ENCODE data around the gene MAP3K14. TPM values are rescaled to one million over a fixed set of nuclear protein-coding genes. Genes with fewer than 3 reads are reported as not detected.

Gene MAP3K14
- total RNA-seq, 1 experiment from 2014 or later, result 16.4 TPM

DNA sequence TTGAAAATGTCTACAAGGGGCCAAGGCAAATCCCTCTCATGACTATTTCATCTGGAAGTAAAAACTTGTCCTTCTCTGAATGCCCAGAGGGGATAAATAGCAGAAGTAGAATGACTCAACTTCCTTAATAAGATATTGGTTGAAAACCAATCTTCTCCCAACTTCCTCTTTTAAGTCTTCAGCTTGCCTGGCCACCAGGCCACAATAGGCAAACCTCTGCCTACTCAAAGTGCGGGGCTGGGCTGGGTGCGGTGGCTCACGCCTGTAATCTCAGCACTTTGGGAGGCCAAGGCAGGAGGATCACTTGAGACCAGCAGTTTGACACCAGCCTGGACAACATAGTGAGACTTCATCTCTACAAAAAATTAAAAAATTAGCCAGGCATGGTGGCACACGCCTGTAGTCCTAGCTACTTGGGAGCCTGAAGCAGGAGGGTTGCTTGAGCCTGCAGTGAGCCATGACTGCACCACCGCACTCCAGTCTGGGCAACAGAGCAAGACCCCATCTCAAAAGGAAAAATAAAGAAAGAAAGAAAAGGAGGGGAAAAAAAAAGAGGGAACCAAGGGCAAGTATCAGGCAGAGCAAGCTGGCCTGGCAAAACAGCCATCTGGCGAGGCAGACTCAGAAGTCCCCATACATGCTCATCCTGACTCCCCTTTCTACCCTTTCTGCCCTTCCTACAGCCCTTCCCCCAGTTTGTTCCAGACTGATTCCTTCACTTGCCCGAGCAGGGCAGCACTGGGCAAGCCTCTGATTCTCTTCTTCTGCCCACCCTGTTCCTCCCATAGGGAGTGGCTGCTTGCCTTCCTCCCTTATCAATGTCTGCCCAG is 20.6 kb downstream of the MAP3K14 start:
- no TSS peak for BruUV-seq (replicated peaks)
- TF ChIP-seq, protein P1, sequence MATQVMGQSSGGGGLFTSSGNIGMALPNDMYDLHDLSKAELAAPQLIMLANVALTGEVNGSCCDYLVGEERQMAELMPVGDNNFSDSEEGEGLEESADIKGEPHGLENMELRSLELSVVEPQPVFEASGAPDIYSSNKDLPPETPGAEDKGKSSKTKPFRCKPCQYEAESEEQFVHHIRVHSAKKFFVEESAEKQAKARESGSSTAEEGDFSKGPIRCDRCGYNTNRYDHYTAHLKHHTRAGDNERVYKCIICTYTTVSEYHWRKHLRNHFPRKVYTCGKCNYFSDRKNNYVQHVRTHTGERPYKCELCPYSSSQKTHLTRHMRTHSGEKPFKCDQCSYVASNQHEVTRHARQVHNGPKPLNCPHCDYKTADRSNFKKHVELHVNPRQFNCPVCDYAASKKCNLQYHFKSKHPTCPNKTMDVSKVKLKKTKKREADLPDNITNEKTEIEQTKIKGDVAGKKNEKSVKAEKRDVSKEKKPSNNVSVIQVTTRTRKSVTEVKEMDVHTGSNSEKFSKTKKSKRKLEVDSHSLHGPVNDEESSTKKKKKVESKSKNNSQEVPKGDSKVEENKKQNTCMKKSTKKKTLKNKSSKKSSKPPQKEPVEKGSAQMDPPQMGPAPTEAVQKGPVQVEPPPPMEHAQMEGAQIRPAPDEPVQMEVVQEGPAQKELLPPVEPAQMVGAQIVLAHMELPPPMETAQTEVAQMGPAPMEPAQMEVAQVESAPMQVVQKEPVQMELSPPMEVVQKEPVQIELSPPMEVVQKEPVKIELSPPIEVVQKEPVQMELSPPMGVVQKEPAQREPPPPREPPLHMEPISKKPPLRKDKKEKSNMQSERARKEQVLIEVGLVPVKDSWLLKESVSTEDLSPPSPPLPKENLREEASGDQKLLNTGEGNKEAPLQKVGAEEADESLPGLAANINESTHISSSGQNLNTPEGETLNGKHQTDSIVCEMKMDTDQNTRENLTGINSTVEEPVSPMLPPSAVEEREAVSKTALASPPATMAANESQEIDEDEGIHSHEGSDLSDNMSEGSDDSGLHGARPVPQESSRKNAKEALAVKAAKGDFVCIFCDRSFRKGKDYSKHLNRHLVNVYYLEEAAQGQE (IDR thresholded peaks at IDR 0.05; ENCODE audit: low read depth), result no peak
- TF ChIP-seq EZH2phosphoT487 (IDR thresholded peaks at IDR 0.05; ENCODE audit: borderline replicate concordance), result no peak
- no peak for TF ChIP-seq ZFX (IDR thresholded peaks at IDR 0.05)
- no peak for TF ChIP-seq JUND (IDR thresholded peaks at IDR 0.05)
- TF ChIP-seq, protein P2, sequence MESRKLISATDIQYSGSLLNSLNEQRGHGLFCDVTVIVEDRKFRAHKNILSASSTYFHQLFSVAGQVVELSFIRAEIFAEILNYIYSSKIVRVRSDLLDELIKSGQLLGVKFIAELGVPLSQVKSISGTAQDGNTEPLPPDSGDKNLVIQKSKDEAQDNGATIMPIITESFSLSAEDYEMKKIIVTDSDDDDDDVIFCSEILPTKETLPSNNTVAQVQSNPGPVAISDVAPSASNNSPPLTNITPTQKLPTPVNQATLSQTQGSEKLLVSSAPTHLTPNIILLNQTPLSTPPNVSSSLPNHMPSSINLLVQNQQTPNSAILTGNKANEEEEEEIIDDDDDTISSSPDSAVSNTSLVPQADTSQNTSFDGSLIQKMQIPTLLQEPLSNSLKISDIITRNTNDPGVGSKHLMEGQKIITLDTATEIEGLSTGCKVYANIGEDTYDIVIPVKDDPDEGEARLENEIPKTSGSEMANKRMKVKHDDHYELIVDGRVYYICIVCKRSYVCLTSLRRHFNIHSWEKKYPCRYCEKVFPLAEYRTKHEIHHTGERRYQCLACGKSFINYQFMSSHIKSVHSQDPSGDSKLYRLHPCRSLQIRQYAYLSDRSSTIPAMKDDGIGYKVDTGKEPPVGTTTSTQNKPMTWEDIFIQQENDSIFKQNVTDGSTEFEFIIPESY (IDR thresholded peaks at IDR 0.05; ENCODE audit: extremely low read depth, insufficient replicate concordance, low read length), result no peak
- no peak for TF ChIP-seq CBX3 (IDR thresholded peaks at IDR 0.05; ENCODE audit: low read depth)
- TF ChIP-seq EZH2 (IDR thresholded peaks at IDR 0.05), result no peak
- no peak for TF ChIP-seq POLR2AphosphoS5 (IDR thresholded peaks at IDR 0.05; ENCODE audit: low read depth, low read length)
- TF ChIP-seq ELF1 (IDR thresholded peaks at IDR 0.05; ENCODE audit: borderline replicate concordance, low read depth), result no peak
- TF ChIP-seq EGR1 (IDR thresholded peaks at IDR 0.05; ENCODE audit: low read depth), result no peak
- TF ChIP-seq POLR2A (IDR thresholded peaks at IDR 0.05; ENCODE audit: borderline replicate concordance, extremely low read depth, insufficient read depth, insufficient read length), result no peak
- TF ChIP-seq, protein P3, sequence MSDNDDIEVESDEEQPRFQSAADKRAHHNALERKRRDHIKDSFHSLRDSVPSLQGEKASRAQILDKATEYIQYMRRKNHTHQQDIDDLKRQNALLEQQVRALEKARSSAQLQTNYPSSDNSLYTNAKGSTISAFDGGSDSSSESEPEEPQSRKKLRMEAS (IDR thresholded peaks at IDR 0.05), result no peak
- no peak for TF ChIP-seq FOSL1 (IDR thresholded peaks at IDR 0.05; ENCODE audit: low read depth)
- no peak for TF ChIP-seq RAD21 (IDR thresholded peaks at IDR 0.05; ENCODE audit: low read depth)
- no peak for TF ChIP-seq YY1 (IDR thresholded peaks at IDR 0.05; ENCODE audit: extremely low read depth, insufficient replicate concordance, low read depth, low read length)
- TF ChIP-seq, protein P4, sequence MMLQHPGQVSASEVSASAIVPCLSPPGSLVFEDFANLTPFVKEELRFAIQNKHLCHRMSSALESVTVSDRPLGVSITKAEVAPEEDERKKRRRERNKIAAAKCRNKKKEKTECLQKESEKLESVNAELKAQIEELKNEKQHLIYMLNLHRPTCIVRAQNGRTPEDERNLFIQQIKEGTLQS (IDR thresholded peaks at IDR 0.05), result no peak
- TF ChIP-seq TCF7L2 (IDR thresholded peaks at IDR 0.05; ENCODE audit: borderline replicate concordance, extremely low read depth, insufficient read depth, insufficient read length), result no peak
- no peak for TF ChIP-seq SRF (IDR thresholded peaks at IDR 0.05; ENCODE audit: low read depth)
- TF ChIP-seq CEBPB (IDR thresholded peaks at IDR 0.05; ENCODE audit: low read depth), result no peak

More for the DNA sequence above, 20.6 kb downstream of the MAP3K14 start:
- Histone ChIP-seq H3K4me1 (ENCODE audit: control insufficient read depth in 1 of 2, insufficient read depth in 2 of 2, low read length in 2 of 2) (peaks cover 39 to 78% of the 10 kb centered on the region in 2 experiments), H3K79me2 (ENCODE audit: insufficient read depth, low read length) (peaks cover 99% of the 10 kb centered on the region), H4K20me1 (ENCODE audit: insufficient read depth) (peaks cover 20% of the 10 kb centered on the region; the same call in 1 of the 2 replicates), H3K4me3 (replicated peaks in 1 of 2; ENCODE audit: low read depth in 1 of 2, low read length in 2 of 2) (no peak overlapping the region), H3K36me3 (ENCODE audit: control insufficient read depth in 1 of 2, insufficient read depth in 2 of 2, low read length in 2 of 2) (peaks cover 0 to 15% of the 10 kb centered on the region in 2 experiments; a peak in 1 of 4 replicates), H3K9me3 (ENCODE audit: control insufficient read depth in 1 of 2, insufficient read depth in 1 of 2, low read depth in 1 of 2, low read length in 2 of 2) (no peaks in the 10 kb centered on the region), H3K27me3 (ENCODE audit: insufficient read depth, low read length) (no peaks in the 10 kb centered on the region), H2AFZ (ENCODE audit: low read depth, low read length, poor library complexity, severe bottlenecking) (no peak overlapping the region), H3K9me2 (ENCODE audit: insufficient read depth) (no peaks in the 10 kb centered on the region), H3K27ac (ENCODE audit: low read depth, low read length) (peak overlapping the region; percentile 32; the same call in 1 of the 2 replicates), H3K9ac (ENCODE audit: low read length) (no peak overlapping the region), H3K4me2 (ENCODE audit: low read length) (peak overlapping the region; percentile 39)
- ChIA-PET CTCF (interaction anchor here (1.2 to 1.8 kb wide), 2 partner anchors 11 to 19 kb away, joined by 3 to 4 read pairs; no protein-coding TSS in a partner anchor), RAD21 (ENCODE audit: low non-redundant PET in 1 of 2, low total read pairs in 2 of 2, uncharacterized antibody in 2 of 2, unreplicated experiment in 2 of 2) (no interaction called here), POLR2A (no interaction called here)
- intact Hi-C loops (cut with micrococcal nuclease), result no loop called here
- ATAC-seq, result no peak
- DNase-seq (ENCODE audit: low read depth, low spot score), result no peak

All from HCT116 (cell line).